HG03565 (cell line): ENCODE data around the gene NFE2.

Experiments used
- ATAC-seq: cut with Tn5 transposase; IDR thresholded peaks from one replicate; pipeline ENCODE4 v1.9.1; 2021; ENCODE audit warnings: mild to moderate bottlenecking, moderate library complexity; ENCODE audit not compliant: unreplicated experiment

Gene NFE2

GRCh38 chr12:54253240-54253639, 47.6 kb downstream of the NFE2 start:
- ATAC-seq: no peak

GRCh38 chr12:54251667-54252284, 49.0 kb downstream of the NFE2 start:
- no peak for ATAC-seq

GRCh38 chr12:54249489-54249888, 51.3 kb downstream of the NFE2 start:
- ATAC-seq: no peak

- no peak for ATAC-seq
These were observed 54.7 kb downstream of the NFE2 start for GRCh38 chr12:54246011-54246641.
